Measurements from ENCODE around the gene PCDHA11. TPM values are rescaled to one million over a fixed set of nuclear protein-coding genes. Genes with fewer than 3 reads are reported as not detected.
"Not testable (repeated sequence)": the region's sequence is repeated elsewhere in the genome, so short reads cannot be mapped to it uniquely, and the experiment has no call there.

The PCDHA11 gene
- total and polyA plus RNA-seq, 10 of the 15 experiments (the other 5 are each of a cell fraction or from before 2014, with no cell fraction given): 0.06 TPM; not detected in 9

DNA sequence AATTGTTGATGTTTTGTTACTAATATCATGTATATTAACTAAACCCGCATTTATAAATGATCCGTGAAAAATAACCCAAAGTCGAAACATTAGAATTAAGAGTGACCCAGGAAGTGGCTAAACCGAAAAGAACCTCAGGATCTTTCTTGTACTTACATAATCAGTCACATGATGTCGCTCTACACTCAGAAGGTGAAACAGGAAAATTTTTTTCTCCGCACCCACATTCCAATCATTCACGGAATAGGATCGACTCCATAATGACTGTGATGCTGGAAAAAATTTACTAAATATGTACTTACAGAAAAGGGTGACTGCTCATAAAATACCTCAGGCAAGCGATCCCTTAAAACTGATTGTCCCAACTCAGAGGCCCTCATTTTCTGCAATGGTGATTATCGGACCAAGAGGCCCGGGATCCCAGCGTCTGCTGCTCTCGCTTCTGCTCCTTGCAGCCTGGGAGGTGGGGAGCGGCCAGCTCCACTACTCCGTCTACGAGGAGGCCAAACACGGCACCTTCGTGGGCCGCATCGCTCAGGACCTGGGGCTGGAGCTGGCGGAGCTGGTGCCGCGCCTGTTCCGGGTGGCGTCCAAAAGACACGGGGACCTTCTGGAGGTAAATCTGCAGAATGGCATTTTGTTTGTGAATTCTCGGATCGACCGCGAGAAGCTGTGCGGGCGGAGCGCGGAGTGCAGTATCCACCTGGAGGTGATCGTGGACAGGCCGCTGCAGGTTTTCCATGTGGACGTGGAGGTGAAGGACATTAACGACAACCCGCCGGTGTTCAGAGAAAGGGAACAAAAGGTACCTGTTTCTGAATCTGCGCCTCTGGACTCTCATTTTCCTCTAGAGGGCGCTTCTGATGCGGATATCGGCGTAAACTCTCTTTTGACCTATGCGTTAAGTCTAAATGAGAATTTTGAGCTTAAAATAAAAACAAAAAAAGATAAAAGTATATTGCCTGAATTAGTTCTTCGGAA lies 6.6 kb downstream of the PCDHA11 start, which contains the start of gene PCDHA12 (continued):
- TF ChIP-seq MLLT1 (IDR thresholded peaks at IDR 0.05) (no peak), IRF4 (IDR thresholded peaks at IDR 0.05; ENCODE audit: low read depth, low read length) (no peak), CHD2 (IDR thresholded peaks at IDR 0.05; ENCODE audit: borderline replicate concordance, low read depth, low read length) (no peak), LARP7 (IDR thresholded peaks at IDR 0.05) (no peak), RAD51 (IDR thresholded peaks at IDR 0.05) (no peak)
- TF ChIP-seq, protein P1, sequence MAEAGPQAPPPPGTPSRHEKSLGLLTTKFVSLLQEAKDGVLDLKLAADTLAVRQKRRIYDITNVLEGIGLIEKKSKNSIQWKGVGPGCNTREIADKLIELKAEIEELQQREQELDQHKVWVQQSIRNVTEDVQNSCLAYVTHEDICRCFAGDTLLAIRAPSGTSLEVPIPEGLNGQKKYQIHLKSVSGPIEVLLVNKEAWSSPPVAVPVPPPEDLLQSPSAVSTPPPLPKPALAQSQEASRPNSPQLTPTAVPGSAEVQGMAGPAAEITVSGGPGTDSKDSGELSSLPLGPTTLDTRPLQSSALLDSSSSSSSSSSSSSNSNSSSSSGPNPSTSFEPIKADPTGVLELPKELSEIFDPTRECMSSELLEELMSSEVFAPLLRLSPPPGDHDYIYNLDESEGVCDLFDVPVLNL (IDR thresholded peaks at IDR 0.05; ENCODE audit: low read depth, low read length): no peak
- TF ChIP-seq, protein P2, sequence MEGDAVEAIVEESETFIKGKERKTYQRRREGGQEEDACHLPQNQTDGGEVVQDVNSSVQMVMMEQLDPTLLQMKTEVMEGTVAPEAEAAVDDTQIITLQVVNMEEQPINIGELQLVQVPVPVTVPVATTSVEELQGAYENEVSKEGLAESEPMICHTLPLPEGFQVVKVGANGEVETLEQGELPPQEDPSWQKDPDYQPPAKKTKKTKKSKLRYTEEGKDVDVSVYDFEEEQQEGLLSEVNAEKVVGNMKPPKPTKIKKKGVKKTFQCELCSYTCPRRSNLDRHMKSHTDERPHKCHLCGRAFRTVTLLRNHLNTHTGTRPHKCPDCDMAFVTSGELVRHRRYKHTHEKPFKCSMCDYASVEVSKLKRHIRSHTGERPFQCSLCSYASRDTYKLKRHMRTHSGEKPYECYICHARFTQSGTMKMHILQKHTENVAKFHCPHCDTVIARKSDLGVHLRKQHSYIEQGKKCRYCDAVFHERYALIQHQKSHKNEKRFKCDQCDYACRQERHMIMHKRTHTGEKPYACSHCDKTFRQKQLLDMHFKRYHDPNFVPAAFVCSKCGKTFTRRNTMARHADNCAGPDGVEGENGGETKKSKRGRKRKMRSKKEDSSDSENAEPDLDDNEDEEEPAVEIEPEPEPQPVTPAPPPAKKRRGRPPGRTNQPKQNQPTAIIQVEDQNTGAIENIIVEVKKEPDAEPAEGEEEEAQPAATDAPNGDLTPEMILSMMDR (IDR thresholded peaks at IDR 0.05 in 2 of 3, conservative IDR thresholded peaks at IDR 0.05 in 1 of 3; ENCODE audit: control insufficient read depth in 2 of 3, extremely low read depth in 1 of 3, insufficient read depth in 1 of 3, low read depth in 3 of 3, low read length in 3 of 3): no peak

GRCh38 chr5:140876541-140877261 lies 7.9 kb downstream of the PCDHA11 start:
- H3K9me3 ChIP-seq (replicated peaks; ENCODE audit: control insufficient read depth, insufficient read depth, low read length); H3K4me2 ChIP-seq (ENCODE audit: control insufficient read depth, insufficient read depth); DNase-seq (ENCODE audit: low read depth, low spot score); POLR2A ChIA-PET; in situ Hi-C loops (cut with MboI); FAIRE-seq; H3K27ac ChIP-seq (ENCODE audit: control insufficient read depth, insufficient read depth); H3K27me3 ChIP-seq (replicated peaks in 1 of 2; ENCODE audit: control insufficient read depth in 2 of 2, insufficient read depth in 2 of 2, low read length in 1 of 2); H3K9ac ChIP-seq (ENCODE audit: control insufficient read depth, insufficient read depth, low read length); H2AFZ ChIP-seq (ENCODE audit: control insufficient read depth, low read depth, low read length); H3K79me2 ChIP-seq (ENCODE audit: control insufficient read depth, insufficient read depth, low read length); SMC1A ChIA-PET (ENCODE audit: uncharacterized antibody, unreplicated experiment); H3K4me3 ChIP-seq; CTCF ChIA-PET; H4K20me1 ChIP-seq (ENCODE audit: control insufficient read depth, insufficient read depth); intact Hi-C loops (cut with micrococcal nuclease; ENCODE audit: unreplicated experiment); H3K36me3 ChIP-seq (ENCODE audit: control insufficient read depth in 2 of 2, insufficient read depth in 2 of 2, low read length in 1 of 2); ATAC-seq; BruUV-seq (replicated peaks); H3K4me1 ChIP-seq (ENCODE audit: control insufficient read depth, insufficient read depth, low read length); RAD21 ChIA-PET (ENCODE audit: unreplicated experiment): not testable (repeated sequence)
- 84% methylated on average over 41 of the region's 80 CpGs for WGBS (ENCODE audit: insufficient coverage, insufficient replicate concordance, low lambda C conversion rate, missing lambda C conversion rate)

All from GM12878 (cell line).